Stimulated activated CD8-positive, alpha-beta memory T cell treated with anti-CD3 and anti-CD28 coated beads, Interleukin-2, amount 100 ng/mL, for 1 hour (primary cell): ENCODE measurements around the gene MXD3.
"Not testable (repeated sequence)": the region's sequence is repeated elsewhere in the genome, so short reads cannot be mapped to it uniquely, and the experiment has no call there.

ENCODE experiments used
- DNase-seq, 2 donors: peaks; one replicate each; pipeline ENCODE4 v3.0.0-alpha.2; 2020; ENCODE audit warnings: low read depth in 2 of 2

MXD3 gene, protein sequence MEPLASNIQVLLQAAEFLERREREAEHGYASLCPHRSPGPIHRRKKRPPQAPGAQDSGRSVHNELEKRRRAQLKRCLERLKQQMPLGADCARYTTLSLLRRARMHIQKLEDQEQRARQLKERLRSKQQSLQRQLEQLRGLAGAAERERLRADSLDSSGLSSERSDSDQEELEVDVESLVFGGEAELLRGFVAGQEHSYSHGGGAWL

DNA sequence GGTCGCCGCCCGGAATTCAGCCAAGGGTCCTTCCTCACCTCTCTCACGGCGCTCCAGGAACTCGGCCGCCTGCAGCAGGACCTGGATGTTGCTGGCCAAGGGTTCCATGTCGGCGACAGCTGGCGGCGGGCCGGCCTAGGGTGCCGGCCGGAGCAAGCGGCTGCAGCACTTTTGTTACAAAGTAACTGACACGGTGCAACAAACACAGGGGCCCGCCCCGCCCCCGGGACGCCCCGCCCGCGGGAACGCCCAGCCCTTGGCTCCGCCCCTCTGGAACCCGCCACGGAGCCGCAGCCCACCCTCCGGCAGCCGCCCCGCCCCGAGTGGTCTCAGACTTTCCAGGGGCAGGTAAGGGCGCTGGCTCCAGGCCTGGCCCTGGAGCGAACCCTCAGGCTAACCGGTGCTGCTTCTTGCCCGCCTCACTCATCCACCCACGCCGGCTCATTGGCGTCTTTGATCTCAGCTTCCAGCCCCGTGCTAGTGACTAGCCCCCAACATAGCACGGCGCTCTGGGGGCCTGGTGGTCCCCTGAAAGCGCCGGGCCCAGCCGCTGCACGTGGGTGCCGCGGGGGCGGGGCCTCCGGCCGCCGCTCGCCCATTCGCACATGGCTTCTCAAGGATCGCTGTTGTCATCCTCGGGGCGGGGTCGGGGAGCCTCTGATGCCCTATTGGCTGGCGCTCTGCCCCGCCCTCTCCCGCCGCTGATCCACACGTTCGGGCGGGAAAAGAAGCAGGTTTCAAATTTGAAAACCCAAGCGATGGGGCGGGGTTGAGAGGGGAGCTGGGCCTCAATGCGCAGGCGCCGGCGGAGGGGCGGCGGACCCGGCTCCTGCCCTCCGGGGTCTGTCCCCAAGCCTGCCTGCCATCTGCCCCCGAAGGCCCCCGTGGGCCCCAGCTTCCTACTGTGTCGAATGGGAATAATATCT lies at the start of gene MXD3:
Gene MXD3 (minus strand): TSS at position 176 of the 926 bp plus-strand sequence. CDS start 68 bp downstream, at position 108.
- DNase-seq = peak; percentile 83 to 90

DNA sequence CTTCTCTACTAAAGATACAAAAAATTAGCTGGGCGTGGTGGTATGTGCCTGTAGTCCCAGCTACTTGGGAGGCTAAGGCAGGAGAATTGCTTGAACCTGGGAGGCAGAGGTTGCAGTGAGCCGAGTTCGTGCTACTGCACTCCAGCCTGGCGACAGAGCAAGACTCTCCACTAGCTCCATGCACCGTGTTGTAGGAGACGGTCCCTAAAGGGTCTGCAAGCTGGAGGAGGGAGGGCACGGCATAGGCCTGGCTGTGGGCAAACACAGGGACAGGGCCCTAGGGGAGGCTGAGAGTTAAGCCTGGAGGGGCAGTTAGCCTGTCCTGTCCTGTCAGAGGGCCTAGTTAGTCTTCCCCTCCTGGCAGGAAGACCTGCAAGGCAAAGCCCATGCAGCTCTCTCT lies 49.0 kb upstream of the MXD3 start:
- DNase-seq = not testable (repeated sequence)

DNA sequence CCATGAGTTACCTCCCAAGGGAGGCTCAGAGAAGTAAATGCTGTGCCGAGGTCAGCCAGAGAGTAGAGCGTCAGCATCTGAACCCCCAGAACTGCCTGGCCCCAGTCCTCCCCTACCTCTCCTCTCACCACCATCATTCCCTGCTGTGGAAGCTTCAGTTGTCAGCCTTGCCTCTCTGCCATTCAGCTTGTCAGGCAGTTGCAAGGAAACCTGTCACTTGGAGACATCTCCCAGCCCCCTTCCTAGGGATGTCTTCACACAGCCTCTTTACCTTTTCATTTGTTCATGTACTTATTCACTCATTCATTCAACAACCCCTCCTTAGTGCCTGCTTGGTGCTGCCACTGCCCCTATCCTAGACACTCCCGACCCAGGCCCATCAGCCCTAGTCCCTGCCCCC lies 48.2 kb upstream of the MXD3 start:
- no peak for DNase-seq

DNA sequence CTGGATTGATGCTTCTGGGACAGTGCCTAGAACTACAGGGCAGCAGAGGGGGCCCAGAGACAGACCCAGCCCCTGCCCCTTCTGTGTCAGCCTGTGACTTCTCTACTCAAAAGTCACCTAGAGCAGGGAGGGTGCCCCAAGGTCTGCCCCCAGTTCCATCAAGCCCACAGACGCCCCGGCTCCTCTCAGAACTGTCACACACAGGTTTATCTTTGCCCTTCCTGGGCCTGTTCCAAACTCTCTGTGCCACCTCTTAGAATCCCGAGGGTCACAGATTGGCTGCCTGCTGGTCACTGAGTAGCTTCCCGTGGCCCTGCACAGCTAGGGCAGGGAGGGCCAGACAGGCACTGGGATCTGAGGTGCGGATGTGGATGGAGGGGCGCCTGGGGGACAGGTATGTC lies 47.8 kb upstream of the MXD3 start:
- DNase-seq = no peak

DNA sequence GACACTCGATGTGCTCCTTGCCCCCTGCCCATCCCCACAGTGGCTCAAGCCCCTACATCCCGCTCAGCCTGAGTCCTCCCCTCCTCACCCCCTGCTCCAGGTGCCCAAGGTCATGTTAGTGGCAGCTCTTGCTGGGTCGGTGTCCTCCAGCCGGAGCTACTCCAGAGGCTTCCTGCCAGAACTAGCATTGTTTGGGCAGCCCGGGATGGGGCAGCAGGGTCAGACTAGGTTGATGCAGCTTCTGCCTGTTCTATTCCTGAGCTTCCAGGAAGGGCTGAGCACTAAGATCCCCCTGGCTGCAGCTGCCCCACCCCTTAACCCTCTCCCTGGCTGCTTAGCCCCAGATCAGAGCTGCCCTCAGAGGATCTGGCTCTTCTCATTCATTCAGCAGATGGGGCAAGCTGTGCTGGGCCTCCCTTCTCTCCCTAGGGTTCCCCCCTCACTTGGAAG lies 46.7 kb upstream of the MXD3 start:
- DNase-seq = no peak

DNA sequence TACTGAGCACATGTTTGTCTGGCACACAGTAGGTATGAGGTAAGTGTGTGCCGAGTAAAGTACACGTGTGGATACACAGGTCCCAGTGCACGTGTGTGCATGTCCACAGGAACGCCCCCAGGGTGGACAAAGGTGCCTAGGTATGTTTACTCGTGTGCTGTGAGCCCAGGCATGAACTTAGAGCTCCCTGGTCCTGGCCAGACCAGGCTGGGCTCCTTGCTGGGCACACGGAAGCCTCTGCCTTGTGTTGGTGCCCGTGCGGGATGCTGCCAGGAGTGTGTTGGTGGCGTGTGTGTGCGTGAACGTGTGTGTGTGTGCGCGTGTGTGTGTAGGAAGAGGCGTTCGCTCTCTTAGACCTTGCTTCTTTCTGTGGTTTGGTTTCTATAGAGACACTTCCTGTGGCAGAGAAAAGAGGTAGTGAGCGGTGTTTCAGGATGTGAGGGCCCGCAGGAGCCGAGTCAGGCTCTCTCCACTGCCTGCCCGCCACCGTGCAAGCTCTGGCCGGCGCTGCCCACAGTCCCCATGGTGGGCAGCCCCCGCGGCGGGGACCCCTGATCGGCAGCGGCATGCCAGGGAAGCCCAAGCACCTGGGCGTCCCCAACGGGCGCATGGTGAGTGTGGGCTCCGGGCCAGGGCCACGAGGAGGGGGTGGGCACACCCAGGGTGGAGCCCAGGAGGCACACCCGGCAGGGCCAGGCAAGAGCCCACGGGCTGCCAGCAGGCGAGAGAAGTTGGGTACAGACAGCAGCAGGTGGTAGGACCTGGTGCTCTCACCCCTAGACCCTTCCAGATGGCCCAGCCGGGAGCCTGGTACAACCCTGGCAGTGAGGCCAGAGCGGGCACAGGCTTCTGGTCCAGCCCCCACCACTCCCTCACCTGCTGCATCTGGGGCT lies 46.0 kb upstream of the MXD3 start, which contains the start of gene RGS14:
Gene RGS14 (plus strand): TSS at position 466 of the 893 bp plus-strand sequence. CDS start 101 bp downstream, at position 567.
- peak; percentile 28 to 34 for DNase-seq

DNA sequence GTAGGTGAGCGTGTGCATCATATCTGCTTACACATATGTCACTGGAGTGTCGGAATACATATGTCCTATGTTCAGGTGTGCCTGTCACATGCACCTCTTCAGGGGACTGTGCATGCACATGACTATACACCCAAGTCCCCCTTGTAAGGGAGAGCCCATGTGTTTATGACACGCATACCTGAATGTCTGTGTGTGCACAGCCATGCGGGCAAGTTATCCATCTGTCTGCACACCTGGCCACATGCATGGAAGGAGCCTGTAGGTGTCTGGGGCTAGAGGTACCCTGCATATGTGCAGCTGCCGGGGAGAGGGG lies 45.4 kb upstream of the MXD3 start:
- no peak for DNase-seq

DNA sequence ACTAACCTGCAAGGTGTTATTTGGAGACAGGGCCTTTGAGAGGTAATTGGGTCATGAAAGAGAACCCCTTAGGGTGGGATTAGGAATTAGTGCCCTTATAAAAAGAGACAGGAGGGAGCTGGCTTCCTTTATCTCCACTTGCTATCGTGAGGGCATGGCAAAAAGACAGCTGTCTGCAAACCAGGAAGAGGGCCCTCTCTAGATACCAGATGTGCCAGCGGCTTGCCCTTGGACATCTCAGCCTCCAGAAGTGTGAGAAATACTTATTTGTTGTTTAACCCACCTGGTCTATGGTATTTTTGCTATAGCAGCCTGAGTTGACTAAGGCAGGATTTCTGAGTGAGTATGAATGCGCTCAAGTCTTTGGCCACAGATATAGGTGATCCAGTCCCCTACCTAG lies 45.0 kb upstream of the MXD3 start:
- DNase-seq = no peak

DNA sequence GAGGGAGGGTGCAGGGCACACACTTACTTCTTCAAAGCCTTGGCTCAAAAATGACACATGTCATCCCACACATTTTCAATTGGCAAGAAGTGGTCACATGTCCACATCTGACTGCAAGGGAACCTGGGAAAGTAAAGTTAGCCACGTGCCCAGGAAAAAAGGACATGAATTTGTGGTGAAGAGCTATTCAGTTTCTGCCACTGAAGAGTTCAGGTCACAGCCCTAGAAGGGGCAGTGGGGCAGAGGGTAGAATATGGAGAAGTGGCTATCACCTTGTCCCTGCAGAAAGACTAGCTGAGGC lies 44.1 kb upstream of the MXD3 start:
- DNase-seq = no peak

DNA sequence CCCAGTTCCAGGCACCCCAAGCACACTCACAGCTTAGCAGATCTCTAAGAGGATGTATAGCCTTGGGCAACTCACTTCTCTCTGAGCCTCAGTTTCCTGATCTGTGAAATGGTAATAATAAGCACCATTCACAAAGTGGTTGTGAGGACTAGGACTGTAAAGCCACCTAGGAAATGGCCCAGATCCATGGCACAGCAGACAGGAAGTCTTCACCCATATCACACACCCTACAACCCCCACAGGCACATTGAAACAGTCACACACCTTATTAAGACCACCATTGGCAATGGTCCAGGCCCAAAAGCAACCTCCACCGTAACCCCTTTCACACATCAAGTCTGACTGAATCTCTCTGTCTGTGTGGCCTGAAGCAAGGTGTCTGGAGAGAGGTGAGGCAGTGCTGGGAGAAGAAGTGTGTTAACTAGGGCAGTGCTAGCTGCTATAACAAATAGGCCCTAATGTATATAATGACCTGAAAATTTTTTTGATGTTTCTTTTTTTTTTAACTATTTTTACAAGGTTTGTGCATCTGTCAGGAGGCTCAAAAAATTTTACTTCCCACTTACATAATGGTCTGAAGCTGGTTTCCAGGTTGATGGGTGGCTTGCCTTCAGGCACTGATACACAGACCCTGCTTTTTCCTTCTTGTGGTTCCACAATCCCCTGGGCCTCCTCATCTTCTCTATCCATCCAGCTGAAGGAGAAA lies 43.6 kb upstream of the MXD3 start:
- no peak for DNase-seq

DNA sequence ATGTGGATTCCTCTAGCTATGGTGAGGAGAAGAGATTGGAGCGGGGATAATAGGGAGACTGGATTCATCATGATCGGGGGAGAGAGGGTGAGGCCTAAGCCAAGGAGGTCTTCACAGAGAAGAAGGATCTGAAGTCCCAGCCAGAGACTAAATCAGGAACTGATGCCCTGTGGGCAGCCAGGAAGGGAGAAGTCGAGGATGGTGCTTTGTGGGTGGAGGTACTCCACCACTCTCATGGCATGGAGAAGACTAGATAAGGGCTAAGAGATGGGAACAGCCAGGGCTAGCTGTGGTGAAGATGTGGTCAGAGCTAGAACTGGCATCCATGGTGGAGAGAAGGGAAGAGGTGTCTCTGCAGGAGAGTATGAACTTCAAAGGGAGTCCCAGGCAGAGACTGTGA lies 43.0 kb upstream of the MXD3 start:
- no peak for DNase-seq

DNA sequence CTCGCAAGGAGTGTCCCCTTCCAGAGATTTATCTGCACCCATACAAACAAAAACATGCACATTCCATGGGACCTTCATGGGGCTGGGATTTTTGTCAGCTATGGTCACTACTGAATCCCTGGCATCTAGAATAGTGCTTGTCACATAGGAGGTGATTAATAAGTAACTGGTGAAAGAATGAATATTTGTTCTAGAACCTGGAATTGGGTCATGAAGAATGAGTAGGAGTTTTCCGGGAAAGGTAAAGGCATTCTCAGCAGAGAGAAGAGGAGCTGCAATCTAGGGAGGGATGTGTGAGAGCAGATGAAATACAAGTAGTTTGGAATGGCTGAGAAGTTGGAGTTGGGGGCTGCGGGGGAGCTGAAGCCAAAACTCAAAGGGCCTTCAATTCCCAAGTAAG lies 42.6 kb upstream of the MXD3 start:
- DNase-seq = no peak

DNA sequence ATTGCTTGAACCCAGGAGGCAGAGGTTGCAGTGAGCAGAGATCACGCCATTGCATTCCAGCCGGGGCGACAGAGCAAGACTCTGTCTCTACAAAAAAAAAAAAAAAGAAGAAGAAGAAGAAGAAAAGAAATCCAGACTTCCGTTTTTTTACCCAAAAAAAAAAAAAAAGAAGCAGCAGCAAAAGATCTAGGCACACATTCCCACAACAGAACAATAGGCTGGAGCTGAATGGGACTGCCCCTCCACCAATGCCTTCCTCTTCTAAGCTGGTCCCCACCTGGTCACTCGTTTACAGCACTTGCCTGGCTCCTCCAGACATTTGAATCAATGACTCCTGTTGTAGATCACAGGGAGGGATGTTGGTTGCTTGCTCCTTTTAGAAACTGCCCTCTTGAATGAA lies 41.4 kb upstream of the MXD3 start:
- no peak for DNase-seq

DNA sequence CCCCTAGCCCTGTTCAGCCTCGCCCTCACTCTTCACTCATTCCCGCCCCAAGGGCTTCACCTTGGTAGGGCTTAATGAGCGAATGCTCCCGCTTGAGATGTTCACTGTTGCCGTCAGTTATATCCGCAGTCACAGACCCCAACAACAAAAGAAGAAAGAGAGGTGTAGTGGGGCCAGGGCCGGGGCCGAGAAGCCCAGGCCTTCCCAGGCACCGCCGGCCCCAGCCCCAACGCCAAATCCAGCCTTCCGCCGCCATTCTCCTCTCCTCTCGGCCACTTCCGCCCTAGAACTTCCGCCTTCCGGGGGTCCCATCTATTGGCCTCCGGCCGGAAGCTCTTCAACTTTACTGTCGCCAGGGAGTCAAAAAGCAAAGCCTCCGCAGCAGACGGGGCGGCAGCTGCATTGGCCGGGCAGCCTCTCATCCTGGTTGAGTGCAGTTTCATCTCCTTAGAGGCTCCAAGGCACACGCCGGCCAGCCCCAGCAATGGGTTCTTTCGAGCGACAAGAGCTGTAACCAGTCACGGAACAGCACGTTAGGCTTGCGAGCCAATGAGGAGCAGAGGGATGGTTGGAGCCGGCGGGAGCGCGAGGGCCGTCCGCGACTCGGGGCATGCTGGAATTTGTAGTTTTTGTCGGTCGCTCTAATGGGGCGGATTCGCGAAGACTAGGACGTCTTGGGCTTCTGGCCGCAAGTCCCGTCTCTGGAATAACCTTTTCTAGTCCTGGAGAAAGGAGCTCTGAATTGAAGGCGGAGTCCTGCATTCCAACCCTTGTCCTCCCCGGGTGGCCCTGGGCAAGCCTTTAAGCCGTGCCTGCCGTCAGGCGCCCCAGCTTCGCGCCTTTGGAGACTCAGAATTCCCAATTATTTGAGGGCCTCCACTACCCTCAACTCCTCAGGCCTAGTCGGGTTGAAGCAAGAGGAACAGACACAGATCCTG lies 40.0 kb upstream of the MXD3 start, which contains the start of gene LMAN2:
Gene LMAN2 (minus strand): TSS at position 277 of the 938 bp plus-strand sequence. CDS start 21 bp downstream, at position 256.
- DNase-seq = peak; percentile 75 to 80

DNA sequence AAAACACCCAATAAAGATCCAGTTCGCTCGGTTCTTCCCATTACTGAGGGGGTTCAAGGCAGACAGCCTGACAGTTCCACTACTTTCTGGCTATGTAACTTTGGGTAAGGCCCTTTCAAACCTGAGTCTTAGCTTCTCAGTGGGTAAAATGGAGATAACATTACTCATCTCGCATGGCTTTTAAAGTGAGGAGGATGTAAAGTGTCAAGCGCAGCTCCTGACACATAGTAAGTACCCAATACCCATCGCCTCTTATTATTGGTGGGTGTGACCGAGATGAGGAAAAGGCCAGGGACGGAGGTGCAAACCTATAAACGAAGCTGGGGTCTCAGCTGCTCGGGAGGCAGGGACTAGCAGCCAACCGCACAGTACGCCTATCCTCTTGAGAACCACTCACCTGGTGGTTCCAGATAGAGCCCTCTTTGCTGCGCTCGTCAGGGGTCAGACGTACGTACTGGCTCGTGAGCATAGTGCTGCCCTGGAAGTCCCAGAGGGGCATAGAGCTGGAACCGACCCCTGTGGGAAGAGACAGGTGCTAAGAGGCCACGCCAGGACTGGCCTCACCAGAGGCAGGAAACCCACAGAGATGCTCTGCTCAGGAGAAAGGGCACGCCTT lies 39.2 kb upstream of the MXD3 start:
- no peak for DNase-seq

DNA sequence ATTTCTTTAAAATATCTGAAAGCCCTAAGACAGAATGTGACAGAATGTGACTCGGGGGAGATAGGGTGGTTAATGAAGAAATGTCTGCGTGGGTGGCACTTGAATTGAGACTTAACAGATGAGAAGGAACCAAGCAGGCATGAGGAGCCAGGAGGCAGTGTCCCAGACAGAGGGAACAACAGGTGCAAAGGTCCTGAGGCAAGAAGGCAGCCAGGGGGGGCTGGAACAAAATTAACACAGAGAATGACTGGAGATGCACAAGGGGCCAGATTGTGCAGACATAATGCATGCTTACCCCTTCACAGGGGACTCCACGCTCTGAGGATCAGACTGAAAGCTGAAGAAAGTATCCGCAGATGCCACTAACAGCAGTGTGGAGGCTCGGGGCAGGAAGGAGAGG lies 38.1 kb upstream of the MXD3 start:
- DNase-seq = no peak

DNA sequence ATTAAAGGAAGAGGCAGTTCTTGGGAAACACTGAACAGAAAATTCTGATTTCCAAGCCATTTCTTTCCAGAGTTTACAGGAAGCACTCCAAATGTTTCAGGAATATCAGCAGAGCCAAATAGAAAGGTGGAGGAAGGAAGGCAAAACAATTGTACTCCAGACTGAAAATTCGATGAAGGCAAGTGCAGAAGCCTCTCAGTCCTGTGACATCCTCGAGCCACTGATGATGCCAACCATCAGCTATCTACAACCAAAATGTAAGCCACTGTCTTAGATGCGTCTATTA lies 37.6 kb upstream of the MXD3 start:
- DNase-seq = no peak

DNA sequence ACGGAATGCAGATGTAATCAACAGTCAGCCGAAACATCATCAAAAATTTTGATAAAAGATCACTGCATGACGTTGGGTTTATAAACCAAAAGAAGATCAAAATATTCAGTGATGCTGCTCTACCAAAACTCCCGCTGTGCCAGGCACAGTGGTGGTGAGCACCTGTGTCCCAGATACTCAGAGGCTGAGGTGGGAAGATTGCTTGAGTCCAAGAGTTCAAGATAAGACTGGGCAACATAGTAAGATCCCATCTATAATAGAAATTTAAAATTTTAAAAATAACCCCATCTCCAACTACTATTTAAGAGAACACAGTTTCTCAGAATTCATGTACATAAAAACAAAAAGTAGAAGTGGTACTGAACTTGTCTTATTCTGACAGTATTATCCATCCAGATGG lies 36.0 kb upstream of the MXD3 start:
- no peak for DNase-seq

DNA sequence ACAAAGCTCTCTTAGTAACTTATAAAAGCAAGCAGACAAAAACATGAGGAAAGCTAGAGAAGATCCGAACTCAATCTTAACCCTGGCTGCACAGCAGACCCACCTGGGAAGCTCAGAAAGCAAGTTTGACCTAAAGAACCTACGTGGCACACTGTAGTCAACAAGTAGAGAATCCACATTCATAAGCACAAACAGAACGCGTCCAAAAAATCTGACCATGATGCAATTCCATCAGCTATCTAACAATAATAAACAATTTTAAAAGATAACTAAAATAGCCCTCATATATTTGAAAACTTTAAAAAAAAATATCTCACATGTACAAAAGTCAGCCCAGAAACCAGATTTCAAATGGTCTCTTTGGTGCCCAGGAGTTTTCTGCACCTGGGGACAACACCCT lies 35.1 kb upstream of the MXD3 start:
- DNase-seq = no peak

DNA sequence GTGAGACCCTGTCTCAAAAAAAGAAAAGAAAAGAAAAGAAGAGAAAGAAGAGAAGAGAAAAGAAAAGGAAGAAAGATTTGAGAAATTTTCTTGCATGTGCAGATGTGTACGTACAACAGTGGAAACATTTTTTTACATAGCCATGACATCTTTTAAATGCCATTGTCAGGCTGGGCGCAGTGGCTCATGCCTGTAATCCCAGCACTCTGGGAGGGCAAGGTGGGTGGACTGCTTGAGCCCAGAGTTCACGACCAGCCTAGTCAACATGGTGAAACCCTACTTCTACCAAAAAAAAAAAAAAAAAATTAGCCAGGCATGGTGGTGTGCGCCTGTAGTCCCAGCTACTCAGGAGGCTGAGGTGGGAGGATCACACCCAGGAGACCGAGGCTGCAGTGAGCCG lies 33.2 kb upstream of the MXD3 start:
- no peak for DNase-seq
